Keratinocyte (primary cell): ENCODE data around the gene TEKT3. TPM values are rescaled to one million over a fixed set of nuclear protein-coding genes. Genes with fewer than 3 reads are reported as not detected.

Source experiments
- DNase-seq: peaks from one replicate; pipeline ENCODE4 v3.0.0-alpha.2; 2011; ENCODE audit warnings: low read depth, missing footprints, low spot score
- FAIRE-seq: peaks from 2 replicates; lab custom pipeline; 2011; peaks lifted over from hg19 to GRCh38; lab: Jason Lieb, UNC
- H2AFZ ChIP-seq: 2 replicates; pipeline ENCODE4 v1.6.0; 2012; ENCODE audit warnings: low read length, control low read depth, inconsistent platforms; ENCODE audit not compliant: control insufficient read depth
- H3K27ac ChIP-seq: 2 replicates; pipeline ENCODE4 v1.5.1; 2011; ENCODE audit warnings: low read length; ENCODE audit not compliant: control insufficient read depth, insufficient read depth
- H3K27me3 ChIP-seq: 3 replicates; pipeline ENCODE4 v1.6.0; 2011; ENCODE audit warnings: low read length; ENCODE audit not compliant: control insufficient read depth, insufficient read depth; ENCODE audit errors: extremely low read depth
- H3K36me3 ChIP-seq, 2 experiments: 2 replicates in 1 of 2; 3 replicates in 1 of 2; pipeline ENCODE4 v1.5.1; 2011; ENCODE audit warnings: low read length in 2 of 2, mild to moderate bottlenecking in 1 of 2; ENCODE audit not compliant: control insufficient read depth in 2 of 2, insufficient read depth in 2 of 2; ENCODE audit errors: extremely low read depth in 1 of 2
- H3K4me1 ChIP-seq: 3 replicates; pipeline ENCODE4 v1.5.1; 2011; ENCODE audit warnings: low read length; ENCODE audit not compliant: control insufficient read depth, insufficient read depth; ENCODE audit errors: extremely low read depth
- H3K4me2 ChIP-seq: 3 replicates; pipeline ENCODE4 v1.6.0; 2011; ENCODE audit warnings: low read depth, low read length; ENCODE audit not compliant: control insufficient read depth, insufficient read depth; ENCODE audit errors: extremely low read depth
- H3K4me3 ChIP-seq, 3 experiments: fragments of 200-600 bp in 1 of 3; sonication (generic) in 1 of 3; 2 replicates in 2 of 3; 3 replicates in 1 of 3; pipeline ENCODE4 v1.5.1; 2011 to 2016; ENCODE audit warnings: low read length in 3 of 3, mild to moderate bottlenecking in 3 of 3, control low read depth in 2 of 3, inconsistent platforms in 1 of 3, low read depth in 1 of 3, mixed read lengths in 1 of 3, mixed run types in 1 of 3, moderate library complexity in 1 of 3; ENCODE audit not compliant: control insufficient read depth in 2 of 3, insufficient read depth in 2 of 3; ENCODE audit errors: extremely low read depth in 1 of 3
- H3K79me2 ChIP-seq: 2 replicates; pipeline ENCODE4 v1.6.0; 2012; ENCODE audit warnings: low read length; ENCODE audit not compliant: control insufficient read depth, insufficient read depth
- H3K9ac ChIP-seq: 3 replicates; pipeline ENCODE4 v1.6.0; 2011; ENCODE audit warnings: low read length; ENCODE audit not compliant: control insufficient read depth, insufficient read depth; ENCODE audit errors: extremely low read depth
- H3K9me1 ChIP-seq: 3 replicates; pipeline ENCODE4 v1.6.0; 2011; ENCODE audit warnings: low read length; ENCODE audit not compliant: control insufficient read depth, insufficient read depth; ENCODE audit errors: extremely low read depth
- H3K9me3 ChIP-seq: 2 replicates; pipeline ENCODE4 v1.5.1; 2012; ENCODE audit warnings: low read depth, low read length; ENCODE audit not compliant: control insufficient read depth
- H4K20me1 ChIP-seq: 3 replicates; pipeline ENCODE4 v1.6.0; 2011; ENCODE audit warnings: low read length; ENCODE audit not compliant: control insufficient read depth, insufficient read depth; ENCODE audit errors: extremely low read depth
- EZH2 ChIP-seq: IDR thresholded peaks from one replicate; pipeline ENCODE4 v1.6.1; 2012; ENCODE audit warnings: inconsistent platforms, mild to moderate bottlenecking, low read length, moderate library complexity
- dilution Hi-C: fragments of 300-500 bp; cut with MboI; formaldehyde crosslinking; loops from one replicate; pipeline ENCODE4 v1.7.0; 2020; ENCODE audit warnings: low sequenced_read_pairs; ENCODE audit not compliant: extremely low pct_ligation_motif_present
- polyA plus RNA-seq, 5 experiments: library from polyadenylated mRNA; depleted of rRNA in 3 of 5; stranded (reverse) in 3 of 5; stranded (forward) in 1 of 5; unstranded in 1 of 5; fragments of >200 nt; gene quantifications; 1 replicate in 1 of 5; 2 replicates in 3 of 5; 3 replicates in 1 of 5; pipeline versions ENCODE4 v1.2.1 to v1.2.3, GENCODE V29; 2011 to 2012; ENCODE audit warnings: missing spikeins in 2 of 5, low read depth in 1 of 5, low replicate concordance in 1 of 5
- TF ChIP-seq, protein P1 (sequence below), 3 experiments: IDR thresholded peaks in 1 of 3; conservative IDR thresholded peaks in 1 of 3; optimal IDR thresholded peaks in 1 of 3; 2 replicates in 2 of 3; 3 replicates in 1 of 3; pipeline versions ENCODE3 to v1.5.1; 2011; ENCODE audit warnings: low read length in 3 of 3, mild to moderate bottlenecking in 3 of 3, moderate library complexity in 2 of 3, control low read depth in 1 of 3, inconsistent platforms in 1 of 3; ENCODE audit not compliant: insufficient read depth in 2 of 3; ENCODE audit errors: extremely low read depth in 1 of 3

TEKT3 gene
- polyA plus RNA-seq, 1 donor (not counting 4 experiments of a cell fraction or from before 2014, with no cell fraction given) = 0.16 TPM

DNA sequence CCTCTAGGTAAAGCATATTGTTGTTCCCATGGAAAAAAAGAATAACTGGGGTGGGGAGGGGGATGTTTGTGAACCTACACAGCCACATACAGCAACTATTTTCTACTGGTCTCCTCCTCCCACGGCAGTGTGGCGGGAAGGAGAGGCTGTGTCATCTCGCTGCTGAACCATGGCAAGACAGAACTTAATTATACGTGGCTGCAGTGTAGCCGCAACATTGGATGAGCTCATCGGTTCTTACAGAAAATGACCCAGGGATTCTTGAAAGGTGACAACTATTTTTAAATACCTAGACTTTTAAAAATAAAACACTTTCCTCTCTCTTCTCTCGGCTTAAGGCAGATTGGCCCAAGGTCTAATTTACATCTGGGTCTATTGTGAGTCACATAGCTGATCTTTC is 19.8 kb upstream of the TEKT3 start:
- Histone ChIP-seq H3K9me1 (no peaks in the 10 kb centered on the region), H3K36me3 (no peaks in the 10 kb centered on the region), H3K79me2 (no peaks in the 10 kb centered on the region), H4K20me1 (no peaks in the 10 kb centered on the region), H3K9ac (no peak overlapping the region), H3K27me3 (peaks cover 4% of the 10 kb centered on the region), H3K27ac (no peak overlapping the region), H3K4me3 (no peak overlapping the region), H3K4me1 (no peaks in the 10 kb centered on the region), H2AFZ (no peak overlapping the region), H3K4me2 (no peak overlapping the region), H3K9me3 (no peaks in the 10 kb centered on the region)
- no peak for TF ChIP-seq EZH2
- TF ChIP-seq, protein P1, sequence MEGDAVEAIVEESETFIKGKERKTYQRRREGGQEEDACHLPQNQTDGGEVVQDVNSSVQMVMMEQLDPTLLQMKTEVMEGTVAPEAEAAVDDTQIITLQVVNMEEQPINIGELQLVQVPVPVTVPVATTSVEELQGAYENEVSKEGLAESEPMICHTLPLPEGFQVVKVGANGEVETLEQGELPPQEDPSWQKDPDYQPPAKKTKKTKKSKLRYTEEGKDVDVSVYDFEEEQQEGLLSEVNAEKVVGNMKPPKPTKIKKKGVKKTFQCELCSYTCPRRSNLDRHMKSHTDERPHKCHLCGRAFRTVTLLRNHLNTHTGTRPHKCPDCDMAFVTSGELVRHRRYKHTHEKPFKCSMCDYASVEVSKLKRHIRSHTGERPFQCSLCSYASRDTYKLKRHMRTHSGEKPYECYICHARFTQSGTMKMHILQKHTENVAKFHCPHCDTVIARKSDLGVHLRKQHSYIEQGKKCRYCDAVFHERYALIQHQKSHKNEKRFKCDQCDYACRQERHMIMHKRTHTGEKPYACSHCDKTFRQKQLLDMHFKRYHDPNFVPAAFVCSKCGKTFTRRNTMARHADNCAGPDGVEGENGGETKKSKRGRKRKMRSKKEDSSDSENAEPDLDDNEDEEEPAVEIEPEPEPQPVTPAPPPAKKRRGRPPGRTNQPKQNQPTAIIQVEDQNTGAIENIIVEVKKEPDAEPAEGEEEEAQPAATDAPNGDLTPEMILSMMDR (optimal IDR thresholded peaks at IDR 0.05 in 1 of 3, IDR thresholded peaks at IDR 0.05 in 1 of 3, conservative IDR thresholded peaks at IDR 0.05 in 1 of 3; ENCODE audit: extremely low read depth in 1 of 3, insufficient read depth in 2 of 3, low read length in 3 of 3) = no peak
- dilution Hi-C loops = no loop called here
- FAIRE-seq (no peak), DNase-seq (no peak)

DNA sequence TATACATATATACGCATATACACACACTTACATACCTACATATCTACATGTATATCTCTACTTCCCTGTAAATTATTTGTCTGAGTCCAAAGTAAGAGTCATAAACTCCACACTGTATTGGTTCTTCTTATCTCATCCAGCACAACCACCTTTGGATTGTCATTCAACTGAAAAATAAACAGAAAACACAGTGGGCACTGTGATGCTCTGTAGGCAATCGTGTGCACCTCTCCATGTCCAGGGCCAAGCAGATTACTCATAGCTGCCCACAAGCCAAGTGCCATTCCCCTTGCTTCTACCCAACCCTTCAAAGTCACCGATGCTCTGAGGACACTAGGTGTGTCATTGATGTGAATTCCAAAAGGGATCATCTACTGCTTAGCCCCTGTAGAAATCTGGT is 12.9 kb upstream of the TEKT3 start:
- no peak for FAIRE-seq
- H3K9me1 ChIP-seq = no peaks in the 10 kb centered on the region
- H3K27ac ChIP-seq = no peak overlapping the region
- H3K4me3 ChIP-seq = no peak overlapping the region
- no peak for TF ChIP-seq EZH2
- TF ChIP-seq, protein P1 (optimal IDR thresholded peaks at IDR 0.05 in 1 of 3, IDR thresholded peaks at IDR 0.05 in 1 of 3, conservative IDR thresholded peaks at IDR 0.05 in 1 of 3; ENCODE audit: extremely low read depth in 1 of 3, insufficient read depth in 2 of 3, low read length in 3 of 3) = no peak
- H3K9me3 ChIP-seq = no peaks in the 10 kb centered on the region
- no peaks in the 10 kb centered on the region for H3K36me3 ChIP-seq
- no peaks in the 10 kb centered on the region for H4K20me1 ChIP-seq
- H3K4me2 ChIP-seq = no peak overlapping the region
- dilution Hi-C loops = no loop called here
- no peaks in the 10 kb centered on the region for H3K79me2 ChIP-seq
- H3K9ac ChIP-seq = no peak overlapping the region
- no peak for DNase-seq
- H3K4me1 ChIP-seq = peaks cover 15% of the 10 kb centered on the region
- no peak overlapping the region for H2AFZ ChIP-seq
- H3K27me3 ChIP-seq = no peaks in the 10 kb centered on the region
